NCI-H187 treated with DMSO at 0.1 percent for 48 hours (cell line): ENCODE results near the gene UBA6.
A peak's percentile ranks its signal among the peaks of the same experiment; 100 is the strongest.

ENCODE experiments used
- DNase-seq: peaks from one replicate; lab custom pipeline; 2025; lab: John Stamatoyannopoulos, UW

The UBA6 gene

DNA sequence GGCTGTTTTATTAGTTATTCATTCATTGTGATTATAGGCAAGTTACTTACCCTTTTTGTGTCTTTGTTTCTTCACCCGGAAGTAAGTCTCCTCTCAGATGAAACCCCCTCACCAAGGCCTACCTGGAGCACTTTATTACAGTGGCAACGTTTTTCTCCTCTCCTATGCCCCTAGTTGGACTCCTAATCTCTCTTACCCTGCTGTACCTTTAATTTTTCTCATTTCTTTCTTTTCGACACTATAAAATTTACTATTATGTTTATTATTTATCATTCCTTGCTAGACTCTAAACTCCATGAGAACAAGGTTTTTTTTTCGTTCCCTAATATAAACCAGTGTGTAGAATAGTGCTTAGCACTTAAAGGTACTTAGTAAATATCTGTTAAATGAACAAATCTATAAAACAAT, 124.9 kb downstream of the UBA6 start:
- no peak for DNase-seq

DNA sequence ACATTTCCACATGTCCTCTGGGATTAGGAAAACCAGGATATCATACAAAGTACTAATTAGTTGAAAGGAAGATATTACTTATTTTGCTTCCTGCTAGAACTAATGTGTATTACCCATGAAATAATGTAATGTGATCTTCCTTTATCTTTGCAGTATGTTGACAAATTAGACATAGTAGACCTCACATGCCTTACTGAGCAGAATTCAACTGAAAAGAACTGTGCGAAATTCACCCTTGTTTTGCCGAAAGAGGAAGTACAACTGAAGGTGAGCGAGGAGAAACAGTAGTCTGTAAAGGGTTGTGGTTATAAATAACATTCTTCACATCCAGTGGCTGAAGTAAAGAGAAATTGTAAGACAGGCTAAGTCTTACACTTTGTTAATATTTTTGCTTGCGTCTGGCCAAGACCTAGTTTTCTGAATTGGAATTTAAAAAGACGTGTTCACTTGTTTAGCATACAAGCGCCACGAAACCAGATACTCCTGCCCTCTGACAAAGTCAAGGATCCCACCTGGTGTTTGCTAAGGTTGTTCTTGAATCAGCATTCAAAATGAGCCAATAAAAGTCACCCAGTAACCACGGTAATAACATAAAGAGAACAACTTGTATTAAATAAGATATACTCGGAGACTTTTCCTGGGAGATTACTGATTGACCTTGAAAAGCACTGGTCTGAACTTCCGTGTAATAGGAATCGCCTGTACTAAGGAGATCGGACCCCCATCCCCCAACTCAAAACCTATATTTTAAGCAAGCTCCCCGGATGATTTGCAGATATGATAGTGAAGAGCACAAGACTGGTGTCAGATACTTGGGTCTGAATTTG, 125.5 kb downstream of the UBA6 start:
- peak; percentile 76 for DNase-seq

- no peak for DNase-seq
Observed at GRCh38 chr4:67573193-67573592, 127.8 kb downstream of the UBA6 start.

DNA sequence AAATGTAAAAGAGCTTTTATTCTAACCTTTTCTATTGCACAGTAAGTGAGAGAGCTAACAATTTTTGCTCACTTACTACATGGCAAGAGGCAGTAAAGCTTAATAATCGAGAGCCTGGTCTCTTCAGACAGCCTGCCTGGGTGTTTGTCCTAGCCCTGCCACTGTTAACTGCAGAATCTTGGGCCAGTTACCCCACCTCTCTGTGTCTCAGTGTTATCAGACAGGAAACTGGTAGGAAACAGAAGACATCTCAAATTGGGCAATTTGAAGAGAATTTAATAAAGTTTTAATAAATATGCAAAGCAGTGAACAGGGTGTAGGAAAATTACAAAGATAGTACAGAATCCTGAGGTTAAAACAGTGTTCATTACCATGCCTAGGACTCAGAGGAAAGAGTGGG, 129.0 kb downstream of the UBA6 start:
- no peak for DNase-seq

GRCh38 chr4:67570537-67570936, 130.4 kb downstream of the UBA6 start:
- no peak for DNase-seq

GRCh38 chr4:67568820-67569219, 132.1 kb downstream of the UBA6 start:
- DNase-seq, result no peak

DNA sequence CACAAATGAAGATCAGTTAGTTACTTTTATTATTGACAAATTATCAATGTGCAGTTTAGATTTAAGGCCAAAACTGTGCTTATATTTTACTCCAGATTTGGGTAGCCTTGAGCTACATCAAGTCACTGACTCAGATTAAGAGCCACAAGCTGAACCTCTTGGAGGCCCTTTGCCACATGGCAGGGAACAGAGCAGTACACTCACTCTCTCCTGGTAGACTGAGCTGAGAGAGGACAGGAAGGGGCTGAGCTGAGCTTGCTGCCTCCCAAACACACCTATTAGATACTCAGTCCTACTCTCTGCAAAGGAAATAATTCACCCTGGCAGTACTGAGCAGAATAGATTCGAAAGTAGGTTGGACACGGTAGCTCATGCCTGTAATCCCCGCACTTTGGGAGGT, 134.6 kb downstream of the UBA6 start:
- no peak for DNase-seq

GRCh38 chr4:67565284-67565683, 135.7 kb downstream of the UBA6 start:
- DNase-seq, result no peak
